Mononuclear cell (primary cell): ENCODE data around the gene CBL. TPM values are rescaled to one million over a fixed set of nuclear protein-coding genes. Genes with fewer than 3 reads are reported as not detected.

ENCODE experiments used
- H3K27me3 ChIP-seq: 2 replicates; pipeline ENCODE4 v1.6.0; 2011; ENCODE audit warnings: low read length, control low read depth; ENCODE audit not compliant: insufficient read depth
- H3K4me1 ChIP-seq: 2 replicates; pipeline ENCODE4 v1.5.1; 2011; ENCODE audit warnings: mild to moderate bottlenecking, low read length, control low read depth; ENCODE audit not compliant: insufficient read depth
- H3K4me3 ChIP-seq: 2 replicates; pipeline ENCODE4 v1.5.1; 2011; ENCODE audit warnings: mild to moderate bottlenecking, low read length, moderate library complexity
- H3K9me3 ChIP-seq: 2 replicates; pipeline ENCODE4 v1.5.1; 2011; ENCODE audit warnings: low read depth, mild to moderate bottlenecking, control low read depth, low read length
- total RNA-seq: library from RNA; depleted of rRNA; stranded (reverse); fragments of >200 nt; gene quantifications from one replicate; pipeline ENCODE4 v1.2.3, GENCODE V29; 2012

The CBL gene
- total RNA-seq, 1 donor, result 16.0 TPM

DNA sequence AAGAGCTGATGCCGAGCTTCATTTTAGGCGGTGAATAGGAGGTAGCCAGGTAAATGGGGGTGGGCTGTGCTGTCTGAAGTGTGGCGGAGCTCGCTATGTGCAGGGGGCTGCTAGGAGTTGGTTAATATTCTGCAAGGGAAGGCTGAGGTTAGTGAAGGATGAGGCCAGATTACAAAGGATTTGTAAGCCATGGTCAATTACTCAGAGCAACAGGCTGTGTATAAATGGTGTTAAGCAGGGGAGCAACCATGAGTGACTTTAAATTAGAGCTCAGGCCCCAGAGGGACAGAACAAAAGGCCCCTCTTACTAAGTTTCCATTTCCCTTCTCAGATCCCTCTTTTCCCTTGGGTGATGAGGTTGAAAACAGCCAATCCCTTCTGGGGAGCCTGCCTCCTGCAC, 118.0 kb downstream of the CBL start:
- no peak overlapping the region for H3K4me3 ChIP-seq
- H3K4me1 ChIP-seq, result peaks cover 18% of the 10 kb centered on the region
- H3K9me3 ChIP-seq, result no peaks in the 10 kb centered on the region
- peaks cover 5% of the 10 kb centered on the region for H3K27me3 ChIP-seq

DNA sequence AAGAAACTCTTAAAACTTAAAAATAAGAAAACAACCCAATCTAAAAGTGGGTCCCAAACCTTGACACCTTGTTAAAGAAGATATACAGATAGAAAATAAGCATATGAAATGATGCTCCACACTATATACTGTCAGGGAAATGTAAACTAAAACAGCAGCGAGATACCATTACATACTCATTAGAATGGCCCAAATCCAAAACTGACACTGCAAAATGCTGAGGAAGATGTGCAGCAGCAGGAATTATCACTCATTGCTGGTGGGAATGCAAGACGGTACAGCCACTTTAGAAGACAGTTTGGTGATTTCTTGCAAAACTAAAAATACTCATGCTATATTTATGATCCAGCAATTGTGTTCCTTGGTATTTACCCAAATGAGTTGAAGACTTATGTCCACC, 123.2 kb downstream of the CBL start:
- Histone ChIP-seq H3K4me3 (no peak overlapping the region), H3K4me1 (peaks cover 7% of the 10 kb centered on the region), H3K27me3 (no peaks in the 10 kb centered on the region), H3K9me3 (no peaks in the 10 kb centered on the region)

DNA sequence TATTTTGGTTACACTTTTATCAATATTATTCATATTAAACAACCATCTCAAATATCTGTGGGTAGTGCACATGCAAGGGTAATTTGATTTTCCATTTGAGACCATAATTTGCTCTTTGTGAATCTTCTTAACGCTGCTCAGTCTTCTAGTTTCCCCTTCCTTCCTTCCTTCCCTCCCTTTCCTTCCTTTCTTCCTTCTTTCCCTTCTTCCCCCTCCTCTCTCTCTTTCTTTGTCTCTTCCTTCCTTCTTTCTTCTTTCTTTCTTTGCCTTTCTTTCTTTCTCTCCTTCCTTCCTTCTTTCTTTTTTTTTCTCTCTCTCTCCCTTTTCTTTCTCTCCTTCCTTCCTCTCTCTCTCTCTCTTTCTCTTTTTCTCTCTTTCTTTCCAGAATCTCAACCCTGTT, 124.1 kb downstream of the CBL start:
- peaks cover 13% of the 10 kb centered on the region for H3K4me1 ChIP-seq
- no peaks in the 10 kb centered on the region for H3K27me3 ChIP-seq
- H3K4me3 ChIP-seq, result no peak overlapping the region
- H3K9me3 ChIP-seq, result no peaks in the 10 kb centered on the region

DNA sequence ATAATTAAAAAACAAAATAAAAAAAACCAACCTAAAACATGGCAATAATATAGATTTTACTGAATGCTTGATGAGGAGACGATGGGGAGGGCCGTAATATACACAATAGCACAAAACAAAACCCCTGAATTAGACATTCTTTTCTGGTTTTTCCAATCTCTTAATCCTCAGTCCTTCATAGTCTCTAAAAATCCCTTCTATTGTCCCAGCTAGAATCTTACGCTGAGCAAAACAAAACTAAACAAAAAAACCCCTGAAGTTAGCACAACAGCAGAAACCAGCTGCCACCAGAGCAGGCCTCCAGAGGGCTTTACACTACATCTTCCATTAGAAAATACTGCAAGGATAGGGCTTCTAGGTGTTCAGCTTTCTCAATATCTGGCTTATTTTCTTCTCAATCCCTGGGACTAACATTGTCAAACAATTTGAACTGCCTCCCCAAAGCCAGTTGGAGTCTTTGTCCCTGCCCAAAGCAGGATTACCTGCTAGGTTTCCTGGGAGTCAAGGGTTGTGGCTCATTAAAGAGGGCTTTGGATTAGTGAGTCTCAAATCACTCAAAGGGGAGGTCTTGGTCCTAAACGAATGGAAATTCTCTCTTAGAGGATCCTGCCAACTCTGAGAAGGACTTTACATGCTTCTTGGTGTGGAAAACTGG, 126.1 kb downstream of the CBL start:
- H3K27me3 ChIP-seq, result no peaks in the 10 kb centered on the region
- H3K9me3 ChIP-seq, result no peaks in the 10 kb centered on the region
- H3K4me1 ChIP-seq, result peaks cover 17% of the 10 kb centered on the region
- H3K4me3 ChIP-seq, result no peak overlapping the region

DNA sequence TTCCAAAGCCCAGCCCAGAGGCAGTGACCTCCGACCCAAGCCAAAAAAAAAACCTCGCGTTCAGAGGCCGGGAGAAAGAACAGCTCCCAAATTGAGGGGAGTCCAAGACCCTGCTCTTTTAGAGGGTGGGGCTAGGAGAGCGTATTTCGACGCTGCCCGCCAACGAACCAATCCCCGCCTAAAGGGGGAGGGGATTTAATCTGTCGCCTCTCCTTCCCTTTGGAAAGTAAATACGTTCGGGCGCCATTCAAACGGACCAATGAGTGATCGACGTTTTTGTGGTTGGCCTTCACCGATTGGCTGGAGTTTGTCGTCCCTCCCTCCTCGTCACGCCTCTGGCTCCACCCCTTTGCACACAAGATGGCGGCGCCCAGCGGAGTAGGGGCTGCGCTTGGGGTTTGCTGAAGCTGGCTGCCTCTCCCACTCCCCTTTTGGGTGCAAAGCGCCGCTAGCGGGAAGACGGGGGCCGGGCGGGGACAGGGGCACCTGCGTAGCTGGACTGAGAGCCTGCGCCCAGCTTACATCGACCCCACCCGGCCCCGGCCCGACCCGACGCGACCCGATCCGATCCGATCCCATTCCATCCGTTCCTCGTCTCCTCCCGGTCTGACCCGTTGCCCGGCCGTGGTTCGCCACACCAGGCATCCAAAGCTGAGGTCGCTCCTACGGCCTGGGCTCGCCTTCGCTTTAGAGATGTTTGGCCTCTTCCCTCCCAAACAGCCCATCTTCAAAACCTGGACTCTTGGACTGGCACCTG, 128.2 kb downstream of the CBL start, which contains the start of gene RNF26:
TSS of gene RNF26 (plus strand) at position 354 of the 757 bp plus-strand sequence. CDS start 596 bp downstream, outside the sequence.
- Histone ChIP-seq H3K4me1 (peaks cover 23% of the 10 kb centered on the region), H3K27me3 (peaks cover 8% of the 10 kb centered on the region), H3K9me3 (no peaks in the 10 kb centered on the region), H3K4me3 (peak within 1 kb of the TSS; percentile 81)

DNA sequence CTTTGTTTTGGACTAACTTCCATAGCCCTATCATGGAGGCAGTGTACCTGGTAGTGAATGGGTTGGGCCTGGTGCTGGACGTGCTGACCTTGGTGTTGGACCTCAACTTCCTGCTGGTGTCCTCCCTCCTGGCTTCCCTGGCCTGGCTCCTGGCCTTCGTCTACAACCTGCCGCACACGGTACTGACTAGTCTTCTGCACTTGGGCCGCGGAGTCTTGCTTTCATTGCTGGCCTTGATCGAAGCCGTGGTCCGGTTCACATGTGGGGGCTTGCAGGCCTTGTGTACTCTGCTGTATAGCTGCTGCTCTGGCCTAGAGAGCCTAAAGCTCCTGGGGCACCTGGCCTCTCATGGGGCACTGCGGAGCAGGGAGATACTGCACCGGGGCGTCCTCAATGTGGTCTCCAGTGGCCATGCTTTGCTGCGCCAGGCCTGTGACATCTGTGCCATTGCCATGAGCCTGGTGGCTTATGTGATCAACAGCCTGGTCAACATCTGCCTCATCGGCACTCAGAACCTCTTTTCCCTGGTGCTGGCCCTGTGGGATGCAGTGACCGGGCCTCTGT, 129.0 kb downstream of the CBL start:
- Histone ChIP-seq H3K4me3 (peak overlapping the region; percentile 81), H3K4me1 (peaks cover 32% of the 10 kb centered on the region), H3K9me3 (no peaks in the 10 kb centered on the region), H3K27me3 (peaks cover 16% of the 10 kb centered on the region)

DNA sequence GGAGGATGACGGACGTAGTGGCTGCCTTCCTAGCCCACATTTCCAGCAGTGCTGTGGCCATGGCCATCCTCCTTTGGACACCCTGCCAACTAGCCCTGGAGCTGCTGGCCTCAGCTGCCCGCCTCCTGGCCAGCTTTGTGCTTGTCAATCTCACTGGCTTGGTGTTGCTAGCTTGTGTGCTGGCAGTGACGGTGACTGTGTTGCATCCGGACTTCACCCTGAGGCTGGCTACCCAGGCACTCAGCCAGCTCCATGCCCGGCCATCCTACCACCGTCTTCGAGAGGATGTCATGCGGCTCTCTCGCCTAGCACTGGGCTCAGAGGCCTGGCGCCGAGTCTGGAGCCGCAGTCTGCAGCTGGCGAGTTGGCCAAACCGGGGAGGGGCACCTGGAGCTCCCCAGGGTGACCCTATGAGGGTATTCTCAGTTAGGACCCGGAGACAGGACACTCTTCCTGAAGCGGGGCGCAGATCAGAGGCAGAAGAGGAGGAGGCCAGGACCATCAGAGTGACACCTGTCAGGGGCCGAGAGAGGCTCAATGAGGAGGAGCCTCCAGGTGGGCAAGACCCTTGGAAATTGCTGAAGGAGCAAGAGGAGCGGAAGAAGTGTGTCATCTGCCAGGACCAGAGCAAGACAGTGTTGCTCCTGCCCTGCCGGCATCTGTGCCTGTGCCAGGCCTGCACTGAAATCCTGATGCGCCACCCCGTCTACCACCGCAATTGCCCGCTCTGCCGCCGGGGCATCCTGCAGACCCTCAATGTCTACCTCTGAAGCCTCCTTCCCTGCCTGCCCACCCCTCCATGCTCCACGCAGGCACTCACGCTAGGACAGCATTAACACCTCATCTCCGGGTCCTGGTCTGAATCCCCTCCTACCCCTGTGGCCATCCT, 129.8 kb downstream of the CBL start:
- Histone ChIP-seq H3K9me3 (no peaks in the 10 kb centered on the region), H3K4me1 (peaks cover 37% of the 10 kb centered on the region), H3K27me3 (peaks cover 20% of the 10 kb centered on the region)

DNA sequence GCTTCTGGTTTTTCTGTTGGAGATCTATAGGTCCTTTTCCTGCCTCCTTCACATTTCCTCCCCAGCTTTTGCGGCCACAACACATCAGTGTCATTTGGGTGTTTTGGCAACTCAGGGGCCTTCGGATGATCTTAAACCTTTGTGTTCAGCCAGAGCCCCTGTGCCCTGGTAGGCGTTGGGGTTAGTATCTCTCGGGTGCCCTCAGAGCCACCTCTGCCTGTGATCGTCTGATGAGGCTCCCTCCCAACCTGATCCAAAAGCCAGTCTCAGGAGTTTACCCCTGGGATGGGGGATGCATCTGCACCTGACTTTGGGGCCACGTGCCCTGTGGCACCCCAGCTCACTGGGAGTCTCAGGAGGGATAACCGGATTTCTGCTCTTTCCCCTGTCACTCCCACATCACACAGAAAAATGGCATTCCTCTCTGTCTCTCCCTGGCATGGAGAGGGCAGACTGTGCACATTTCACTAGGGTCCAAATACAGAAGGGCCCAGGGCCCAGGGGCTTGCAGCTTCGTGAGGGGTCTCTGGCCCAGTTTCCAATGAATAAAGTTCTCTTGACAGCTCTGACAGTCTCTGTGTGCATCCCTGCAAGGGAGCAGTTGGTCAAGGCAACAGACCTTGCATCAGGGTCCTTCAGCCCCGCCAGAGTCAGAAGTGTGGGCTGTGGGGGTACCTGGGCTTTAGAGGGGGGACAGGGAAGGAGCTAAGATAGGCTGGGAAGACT, 130.8 kb downstream of the CBL start:
- Histone ChIP-seq H3K4me1 (peaks cover 43% of the 10 kb centered on the region), H3K27me3 (peaks cover 29% of the 10 kb centered on the region), H3K9me3 (no peaks in the 10 kb centered on the region), H3K4me3 (no peak overlapping the region)

More for the DNA sequence above, 129.8 kb downstream of the CBL start:
- no peak overlapping the region for H3K4me3 ChIP-seq

DNA sequence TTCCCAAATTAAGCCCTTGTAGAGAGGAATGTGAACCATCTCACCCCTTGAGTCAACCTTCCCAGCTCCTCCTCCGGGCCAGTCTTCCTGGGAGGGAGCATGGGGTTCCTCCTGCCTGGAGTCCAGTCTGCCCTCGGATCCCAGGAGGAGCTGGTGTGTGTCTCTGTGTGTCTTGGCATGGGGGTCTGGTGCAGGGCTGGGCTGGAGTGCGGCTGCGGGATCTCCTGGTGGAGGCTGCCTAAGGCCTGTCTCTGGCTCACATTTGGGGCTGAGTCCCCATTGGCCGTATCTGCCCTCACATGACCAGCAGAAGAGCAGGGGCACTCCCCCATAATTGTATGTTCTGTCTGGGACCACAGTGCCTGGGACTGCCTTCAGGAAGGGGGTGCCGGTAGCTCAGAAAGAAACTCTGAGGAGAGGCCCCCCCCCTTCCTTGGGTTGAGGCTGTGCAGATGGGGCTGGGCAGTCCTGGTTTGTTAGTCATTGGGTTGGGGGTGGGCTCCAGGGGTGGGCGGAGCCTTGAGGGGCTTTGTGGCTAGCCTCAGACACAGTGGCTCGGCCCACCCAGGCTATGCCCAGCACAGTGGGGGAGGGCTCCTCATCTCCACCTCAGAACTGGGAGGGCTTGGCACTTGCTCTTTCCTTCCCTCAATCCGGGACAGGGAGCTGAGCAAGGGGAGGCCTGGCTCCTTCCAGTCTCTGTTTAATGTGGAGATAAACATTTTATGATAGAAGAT, 131.6 kb downstream of the CBL start:
- no peaks in the 10 kb centered on the region for H3K9me3 ChIP-seq
- H3K27me3 ChIP-seq, result peaks cover 31% of the 10 kb centered on the region
- H3K4me1 ChIP-seq, result peaks cover 43% of the 10 kb centered on the region
- no peak overlapping the region for H3K4me3 ChIP-seq

DNA sequence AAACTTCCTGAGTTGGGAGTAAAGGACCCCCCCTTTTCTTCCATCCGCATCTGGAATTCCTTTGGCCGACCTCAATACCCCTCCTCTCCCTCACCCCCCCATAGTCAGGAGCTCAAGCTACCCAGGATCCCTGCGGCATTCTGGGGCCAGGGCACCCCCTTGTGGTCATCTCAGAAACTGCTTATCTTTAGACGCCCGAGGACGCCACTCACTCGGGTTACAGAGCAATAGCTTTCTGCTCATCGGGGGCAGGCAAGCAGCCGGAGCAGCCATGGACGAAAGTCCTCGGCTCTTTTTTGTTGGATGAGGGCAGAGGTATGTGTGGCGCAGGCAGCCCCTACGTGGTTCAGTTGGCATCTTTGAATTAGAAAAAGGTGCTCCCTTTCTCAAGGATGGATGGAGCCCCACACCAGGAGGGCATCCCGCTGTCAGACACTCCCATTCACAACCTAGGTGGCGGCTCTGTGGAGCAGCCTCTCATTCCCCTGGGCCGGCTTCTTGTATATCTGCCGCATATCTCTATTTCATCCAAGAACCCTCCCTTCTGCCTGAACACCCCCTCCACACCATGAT, 132.3 kb downstream of the CBL start:
- H3K27me3 ChIP-seq, result peaks cover 31% of the 10 kb centered on the region
- H3K4me1 ChIP-seq, result peaks cover 43% of the 10 kb centered on the region
- no peak overlapping the region for H3K4me3 ChIP-seq
- no peaks in the 10 kb centered on the region for H3K9me3 ChIP-seq

DNA sequence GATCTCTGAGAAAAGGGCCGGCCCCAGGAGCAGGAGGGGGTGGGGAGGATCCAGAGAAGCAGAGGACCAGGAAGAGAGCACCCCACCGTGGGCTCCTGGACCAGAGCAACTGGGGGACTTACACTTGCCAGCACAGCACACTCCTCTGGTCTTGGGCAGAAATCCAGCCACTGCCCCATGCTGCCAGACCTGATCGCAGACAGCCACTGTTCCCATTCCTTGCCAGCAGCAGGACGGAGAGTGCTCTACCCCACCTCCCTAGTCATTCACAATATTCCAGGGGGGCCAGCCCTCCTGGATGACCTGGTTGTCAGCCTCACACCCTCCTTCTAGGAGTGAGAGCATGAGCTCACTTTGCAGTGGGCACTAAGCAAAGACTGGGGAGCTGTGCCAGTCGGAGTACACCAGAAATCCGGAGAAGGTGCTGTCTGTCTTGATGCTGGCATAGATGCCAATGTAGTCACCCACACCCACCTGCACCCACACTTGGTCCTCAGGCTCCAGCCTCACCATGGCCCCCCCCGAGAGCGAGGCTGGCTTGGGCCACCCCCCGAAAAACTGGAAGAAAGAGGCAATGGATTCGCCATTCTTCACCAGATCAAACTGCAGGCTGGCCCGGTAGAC, 132.9 kb downstream of the CBL start:
- no peak overlapping the region for H3K4me3 ChIP-seq
- peaks cover 36% of the 10 kb centered on the region for H3K4me1 ChIP-seq
- H3K27me3 ChIP-seq, result peaks cover 31% of the 10 kb centered on the region
- H3K9me3 ChIP-seq, result no peaks in the 10 kb centered on the region

DNA sequence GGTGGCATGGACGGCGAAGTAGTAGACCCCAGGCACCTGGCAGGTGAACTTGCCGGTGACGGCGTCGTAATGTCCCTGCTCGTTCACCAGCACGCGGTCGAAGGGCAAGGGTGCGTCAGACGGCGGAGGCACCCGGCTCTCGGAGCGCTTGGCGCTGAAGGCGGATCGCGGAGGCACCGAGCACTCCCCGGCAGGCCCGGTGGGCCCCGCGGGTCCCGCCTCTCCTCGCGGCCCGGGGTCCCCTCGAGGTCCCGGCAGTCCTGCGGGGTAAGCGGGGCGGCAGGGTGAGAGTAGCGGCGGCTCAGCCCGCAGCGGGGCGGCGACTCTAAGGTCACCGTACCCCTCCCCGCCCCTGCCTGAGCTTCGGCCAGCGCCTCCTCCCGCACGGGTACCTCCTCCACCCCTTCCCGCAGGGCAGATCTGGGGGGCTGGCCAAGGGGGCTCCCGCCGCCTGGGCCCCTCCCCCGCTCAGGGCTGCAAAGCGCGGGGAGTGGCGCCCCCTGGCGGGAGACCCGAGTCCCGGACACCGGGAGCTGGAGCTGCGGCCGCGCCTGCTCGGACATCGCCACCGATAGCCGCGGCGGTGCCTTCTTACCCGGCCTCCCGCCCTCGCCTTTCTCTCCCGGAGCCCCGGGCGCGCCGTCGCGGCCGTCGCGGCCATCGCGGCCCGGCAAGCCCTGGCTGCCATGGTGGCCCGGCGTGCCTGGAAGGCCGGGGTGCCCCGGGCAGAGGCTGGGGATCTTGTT, 133.6 kb downstream of the CBL start:
- Histone ChIP-seq H3K27me3 (peaks cover 31% of the 10 kb centered on the region), H3K4me3 (no peak overlapping the region), H3K4me1 (peaks cover 34% of the 10 kb centered on the region), H3K9me3 (no peaks in the 10 kb centered on the region)
